EH (cell line): ENCODE data around the gene KPNB1.

Experiments
- DNase-seq: peaks from one replicate; pipeline ENCODE4 v3.0.0-alpha.2; 2015; ENCODE audit warnings: low read depth

Gene KPNB1

GRCh38 chr17:47649153-47649971 is at the start of gene KPNB1:
TSS of gene KPNB1 (plus strand) at chr17:47649919. CDS start at chr17:47650245, 326 bp downstream.
- peak; percentile 100 for DNase-seq

- no peak for DNase-seq
These were observed 45.7 kb upstream of the KPNB1 start for GRCh38 chr17:47603830-47604597.

- peak; percentile 25 for DNase-seq
These were observed 45.2 kb upstream of the KPNB1 start for GRCh38 chr17:47604598-47604927.

GRCh38 chr17:47605011-47605410 is 44.7 kb upstream of the KPNB1 start:
- peak; percentile 54 for DNase-seq

- DNase-seq, result no peak
These were observed 42.2 kb upstream of the KPNB1 start for GRCh38 chr17:47607481-47607880.

- DNase-seq, result peak; percentile 47
These were observed 38.1 kb upstream of the KPNB1 start for GRCh38 chr17:47611372-47612350.

- DNase-seq, result peak; percentile 65
These were observed 33.8 kb upstream of the KPNB1 start for GRCh38 chr17:47615766-47616424.

GRCh38 chr17:47618410-47618809 is 31.3 kb upstream of the KPNB1 start:
- peak; percentile 24 for DNase-seq

- DNase-seq, result no peak
These were observed 29.0 kb upstream of the KPNB1 start for GRCh38 chr17:47620503-47621245.

- peak; percentile 95 for DNase-seq
These were observed 28.2 kb upstream of the KPNB1 start for GRCh38 chr17:47621293-47622179.

- DNase-seq, result peak; percentile 32
These were observed 27.6 kb upstream of the KPNB1 start for GRCh38 chr17:47622180-47622549.

- DNase-seq, result no peak
These were observed 25.0 kb upstream of the KPNB1 start for GRCh38 chr17:47624727-47625068.

GRCh38 chr17:47628014-47628566 is 21.6 kb upstream of the KPNB1 start:
- DNase-seq, result no peak

GRCh38 chr17:47629826-47630225 is 19.9 kb upstream of the KPNB1 start:
- no peak for DNase-seq

GRCh38 chr17:47630614-47631013 is 19.1 kb upstream of the KPNB1 start:
- no peak for DNase-seq

GRCh38 chr17:47632991-47633390 is 16.7 kb upstream of the KPNB1 start:
- DNase-seq, result no peak

GRCh38 chr17:47633996-47634395 is 15.7 kb upstream of the KPNB1 start:
- DNase-seq, result no peak

- no peak for DNase-seq
These were observed 14.8 kb upstream of the KPNB1 start for GRCh38 chr17:47634870-47635269.

- no peak for DNase-seq
These were observed 14.0 kb upstream of the KPNB1 start for GRCh38 chr17:47635734-47636133.
